Measurements from ENCODE around the gene SBNO2.

DNA sequence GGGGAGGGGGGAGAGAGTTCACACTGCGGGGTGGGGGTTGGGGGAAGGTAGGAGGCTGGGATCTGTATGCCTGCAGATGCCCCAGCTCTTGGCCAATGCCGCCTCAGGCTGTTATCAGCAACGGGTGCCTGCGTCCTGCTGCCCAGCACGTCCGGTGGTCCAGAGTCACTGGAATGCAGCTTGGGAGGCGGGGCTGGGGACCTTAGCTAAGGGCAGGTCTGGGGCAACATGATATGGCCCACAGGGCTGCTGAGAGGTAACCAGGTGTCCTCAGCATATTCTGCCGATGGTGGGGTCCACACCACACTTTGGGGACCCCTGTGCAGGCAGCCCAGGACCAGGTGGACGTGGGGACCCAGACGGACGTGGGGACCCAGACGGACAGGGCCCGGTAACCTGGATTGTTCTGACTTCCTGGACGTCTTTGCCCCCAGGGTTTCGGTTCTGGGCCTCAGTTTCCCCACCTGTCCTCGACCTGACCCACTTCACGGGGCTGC is 107.8 kb downstream of the SBNO2 start:
- TF ChIP-seq CTCF (IDR thresholded peaks at IDR 0.05; ENCODE audit: extremely low read depth in 1 of 2, insufficient read depth in 1 of 2, low read depth in 1 of 2, low read length in 2 of 2): no peak
- TF ChIP-seq POLR2A (IDR thresholded peaks at IDR 0.05; ENCODE audit: low read depth, low read length): no peak
- TF ChIP-seq MAX (IDR thresholded peaks at IDR 0.05; ENCODE audit: insufficient read depth, insufficient read length): no peak
- TF ChIP-seq EZH2 (IDR thresholded peaks at IDR 0.05; ENCODE audit: borderline replicate concordance, low read depth, low read length, severe bottlenecking): no peak
- TF ChIP-seq JUN (IDR thresholded peaks at IDR 0.05; ENCODE audit: borderline replicate concordance, insufficient read depth, insufficient read length, low read depth): no peak
- no peak for TF ChIP-seq POLR2AphosphoS5 (IDR thresholded peaks at IDR 0.05; ENCODE audit: insufficient read depth, low read depth, low read length)

Measured in endothelial cell of umbilical vein (primary cell).